ENCODE measurements around the gene GAPVD1.
A peak's percentile ranks its signal among the peaks of the same experiment; 100 is the strongest.

The GAPVD1 gene

DNA sequence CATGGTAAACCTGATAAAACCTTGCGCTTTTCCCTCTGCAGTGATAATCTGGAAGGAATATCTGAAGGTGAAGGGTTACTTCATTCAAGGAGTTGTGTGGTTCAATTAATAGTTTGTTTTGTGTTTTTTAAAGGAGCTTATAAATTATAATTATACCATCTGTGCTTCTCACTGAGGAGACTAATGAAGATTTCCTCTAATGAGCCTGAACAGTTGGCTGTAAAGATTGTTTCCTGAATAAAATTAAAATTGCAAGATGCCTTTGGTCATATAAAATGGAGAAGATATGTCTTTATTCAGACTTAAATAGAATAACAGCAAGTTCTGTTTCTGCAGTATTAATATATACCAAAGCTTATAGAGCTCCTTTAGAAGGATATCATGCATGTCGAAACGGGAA lies 59.9 kb downstream of the GAPVD1 start:
- DNase-seq: no peak

DNA sequence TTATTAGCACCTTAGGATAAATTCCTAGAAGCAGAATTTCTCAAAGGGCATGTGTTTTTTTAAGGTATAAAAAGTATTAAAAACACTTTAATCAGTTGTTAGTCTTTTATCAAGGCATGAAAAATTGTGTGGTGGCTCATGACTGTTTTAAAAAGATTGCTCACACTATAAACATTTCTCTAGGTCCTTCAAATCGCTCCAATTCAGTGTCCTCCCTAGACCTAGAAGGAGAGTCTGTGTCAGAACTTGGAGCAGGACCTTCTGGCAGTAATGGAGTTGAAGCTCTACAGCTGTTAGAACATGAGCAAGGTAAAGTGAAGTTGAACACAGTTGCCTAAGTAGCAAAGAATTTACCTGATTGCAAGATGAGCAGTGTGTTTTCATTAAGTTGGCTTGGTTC lies 62.0 kb downstream of the GAPVD1 start:
- no peak for DNase-seq

DNA sequence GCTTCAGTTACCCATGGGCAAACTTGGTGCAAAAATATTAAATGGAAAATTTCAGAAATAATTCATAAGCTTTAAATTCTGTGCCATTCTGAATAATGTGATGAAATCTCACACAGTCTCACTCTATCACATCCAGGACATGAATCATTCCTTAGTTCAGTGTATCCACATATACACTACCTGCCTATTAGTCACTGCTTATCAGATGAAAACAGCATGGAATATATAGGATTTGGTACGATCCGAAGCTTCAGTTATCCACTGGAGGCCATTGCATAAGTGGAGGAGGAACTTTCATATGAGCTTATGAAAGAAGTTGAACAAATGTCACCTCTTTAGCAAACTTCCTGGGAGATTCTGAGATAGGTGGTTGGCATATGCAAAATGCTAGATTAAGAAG lies 64.2 kb downstream of the GAPVD1 start:
- no peak for DNase-seq

DNA sequence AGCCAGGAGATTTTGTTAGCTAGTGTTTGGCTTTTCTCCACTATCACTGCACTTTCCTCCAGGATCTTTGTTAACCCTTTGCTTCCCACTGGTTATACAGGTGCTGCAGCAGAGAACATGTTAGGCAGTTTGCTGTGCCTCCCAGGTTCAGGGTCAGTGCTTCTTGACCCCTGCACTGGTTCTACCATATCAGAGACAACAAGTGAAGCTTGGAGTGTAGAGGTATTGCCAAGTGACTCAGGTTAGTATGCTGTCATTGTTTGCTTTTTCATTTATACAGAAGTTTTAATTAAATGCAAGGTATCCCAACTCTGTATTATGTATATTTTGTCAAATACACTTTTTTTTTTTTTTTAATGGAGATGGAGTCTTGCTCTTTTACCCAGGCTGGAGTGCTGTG lies 68.4 kb downstream of the GAPVD1 start:
- DNase-seq: no peak

DNA sequence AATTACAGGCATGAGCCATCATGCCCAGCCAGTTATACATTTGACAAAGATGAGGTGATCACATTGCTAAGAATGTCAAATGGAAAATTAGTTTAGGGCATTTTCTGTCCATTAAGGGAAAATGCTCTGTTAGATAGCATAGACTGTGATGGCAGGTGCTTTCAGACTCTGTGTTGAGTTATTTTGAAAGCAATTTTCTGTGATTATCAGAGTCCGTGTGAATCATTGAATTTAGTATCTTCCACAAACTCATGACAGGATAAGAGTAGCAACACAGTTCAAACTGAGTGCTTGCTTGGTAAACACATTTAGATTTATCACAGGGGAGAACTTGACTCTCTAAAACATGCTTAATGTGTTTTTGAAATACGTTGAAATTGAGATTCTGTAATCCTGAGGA lies 69.0 kb downstream of the GAPVD1 start:
- peak; percentile 48 for DNase-seq

DNA sequence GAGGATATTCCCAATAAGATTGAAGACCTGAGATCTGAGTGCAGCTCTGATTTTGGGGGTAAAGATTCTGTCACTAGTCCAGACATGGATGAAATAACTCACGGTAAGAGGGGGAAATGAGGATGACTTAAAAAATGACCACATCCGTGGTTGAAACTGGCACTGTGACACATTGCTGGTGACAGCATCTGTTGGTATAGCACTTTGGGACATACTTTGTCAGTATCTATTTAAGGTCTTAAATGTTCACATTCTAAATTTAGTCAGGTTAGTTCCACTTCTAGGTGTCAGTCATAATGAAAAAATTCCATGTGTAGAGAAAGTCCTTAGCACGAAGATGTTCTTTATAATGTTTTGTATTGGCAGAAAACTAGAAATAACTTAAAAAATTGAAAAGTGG lies 70.9 kb downstream of the GAPVD1 start:
- DNase-seq: peak; percentile 87

DNA sequence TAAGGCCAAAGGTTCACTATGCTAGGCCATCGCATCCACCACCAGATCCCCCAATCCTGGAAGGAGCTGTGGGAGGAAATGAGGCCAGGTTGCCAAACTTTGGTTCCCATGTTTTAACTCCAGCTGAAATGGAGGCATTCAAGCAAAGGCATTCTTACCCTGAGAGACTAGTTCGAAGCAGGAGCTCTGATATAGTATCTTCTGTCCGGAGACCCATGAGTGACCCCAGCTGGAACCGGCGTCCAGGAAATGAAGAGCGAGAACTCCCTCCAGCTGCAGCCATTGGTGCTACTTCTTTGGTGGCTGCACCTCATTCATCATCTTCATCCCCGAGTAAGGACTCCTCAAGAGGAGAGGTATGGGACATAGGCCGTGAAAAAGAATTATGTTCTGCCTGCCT lies 75.6 kb downstream of the GAPVD1 start:
- DNase-seq: no peak

DNA sequence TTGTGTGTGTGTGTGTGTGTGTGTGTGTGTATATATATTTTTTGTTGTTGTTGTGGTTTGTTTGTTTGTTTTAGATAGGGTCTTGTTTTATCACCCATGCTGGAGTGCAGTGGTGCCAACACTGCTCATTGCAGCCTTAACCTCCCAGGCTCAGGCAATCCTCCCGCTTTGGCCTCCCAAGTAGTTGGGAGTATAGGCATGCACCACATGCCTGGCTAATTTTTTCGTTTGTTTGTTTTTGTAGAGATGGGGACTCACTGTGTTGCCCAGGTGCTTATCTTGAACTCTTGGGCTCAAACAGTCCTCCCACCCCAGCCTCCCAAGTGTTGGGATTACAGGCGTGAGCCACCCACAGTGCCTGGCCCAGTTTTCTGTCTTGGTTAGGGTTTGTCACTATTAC lies 77.3 kb downstream of the GAPVD1 start:
- no peak for DNase-seq

DNA sequence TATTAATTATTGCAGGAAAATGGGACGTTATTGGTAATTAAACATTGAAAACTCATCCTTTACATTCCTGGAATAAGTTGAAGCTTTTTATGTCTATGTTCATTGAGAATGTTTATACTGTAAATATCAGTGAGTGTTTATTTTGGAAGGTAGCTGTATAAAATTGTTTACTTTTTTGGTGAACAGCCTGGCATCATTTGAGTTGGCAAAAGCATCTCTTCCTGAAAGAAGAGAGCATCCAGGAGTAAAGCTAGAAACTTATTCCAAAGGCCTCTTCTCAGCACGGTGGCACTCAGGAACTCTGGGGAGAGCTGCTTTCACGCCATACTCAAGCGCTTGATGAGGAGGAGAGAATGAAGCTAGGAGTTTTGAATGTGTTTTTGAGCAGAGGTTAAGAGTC lies 79.9 kb downstream of the GAPVD1 start:
- DNase-seq: no peak

DNA sequence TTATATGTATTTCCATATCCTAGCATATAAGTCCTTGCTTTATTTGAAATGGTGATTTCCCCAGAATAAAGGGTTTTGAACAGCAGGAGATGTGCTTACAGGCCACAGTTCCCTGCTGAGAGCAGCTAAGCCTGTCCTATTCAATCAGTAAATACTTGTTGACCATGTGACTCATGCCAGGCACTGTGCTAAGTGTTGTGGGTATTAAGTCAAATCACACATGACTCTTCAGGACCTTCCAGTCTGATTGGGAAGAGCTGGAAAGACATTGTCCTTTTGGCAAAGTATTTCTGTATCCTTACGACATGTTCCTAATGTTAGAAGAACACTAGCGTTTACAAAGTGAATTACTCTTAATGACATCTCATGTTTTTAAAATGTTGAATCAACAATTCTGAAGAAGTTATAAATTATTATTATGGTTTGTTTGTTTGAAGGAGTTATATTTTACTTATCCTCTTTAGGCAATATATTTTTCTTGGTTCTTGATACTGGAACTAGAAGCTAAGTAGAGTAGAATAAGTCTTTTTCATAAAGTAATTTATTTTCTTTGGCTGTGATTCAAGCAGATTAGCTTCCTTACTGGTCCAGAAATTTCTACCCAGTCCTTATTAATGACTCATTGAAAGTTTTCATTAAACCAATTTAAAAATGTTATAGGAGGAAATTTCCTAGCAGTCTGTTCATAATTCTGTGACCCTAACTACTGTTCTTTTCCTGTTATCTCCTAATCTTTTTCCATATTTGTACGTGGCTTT lies 82.1 kb downstream of the GAPVD1 start:
- DNase-seq: no peak

DNA sequence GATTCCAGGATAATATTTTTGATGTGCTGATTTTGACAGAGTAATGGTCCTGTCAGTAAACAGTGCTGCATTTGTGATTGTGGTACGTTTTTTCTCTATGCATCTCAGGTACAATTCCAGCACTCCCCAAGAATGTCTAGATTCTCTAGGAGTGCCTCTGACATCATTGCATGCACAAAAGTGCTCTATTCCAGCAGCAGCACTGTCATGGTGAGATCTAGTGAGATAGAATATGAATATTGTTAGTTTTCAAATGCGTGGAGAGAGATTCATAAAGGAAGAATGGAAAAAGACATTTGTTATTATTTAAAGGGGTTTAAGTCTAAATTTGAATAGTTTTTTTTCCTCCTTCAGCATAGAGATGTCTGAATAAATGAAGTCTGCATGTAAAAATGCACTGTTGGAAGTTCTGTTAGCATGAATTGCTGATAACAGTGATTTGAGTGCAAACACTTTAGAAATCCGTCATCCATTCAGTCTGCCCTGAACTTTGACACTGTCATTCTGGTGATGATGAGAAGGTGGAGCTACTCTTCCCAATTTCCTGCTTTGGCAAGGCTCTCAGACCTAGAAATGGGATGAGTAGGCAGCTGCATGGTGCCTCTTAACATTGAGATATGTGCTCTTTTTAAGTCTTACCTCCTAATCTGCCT lies 84.6 kb downstream of the GAPVD1 start:
- DNase-seq: no peak

DNA sequence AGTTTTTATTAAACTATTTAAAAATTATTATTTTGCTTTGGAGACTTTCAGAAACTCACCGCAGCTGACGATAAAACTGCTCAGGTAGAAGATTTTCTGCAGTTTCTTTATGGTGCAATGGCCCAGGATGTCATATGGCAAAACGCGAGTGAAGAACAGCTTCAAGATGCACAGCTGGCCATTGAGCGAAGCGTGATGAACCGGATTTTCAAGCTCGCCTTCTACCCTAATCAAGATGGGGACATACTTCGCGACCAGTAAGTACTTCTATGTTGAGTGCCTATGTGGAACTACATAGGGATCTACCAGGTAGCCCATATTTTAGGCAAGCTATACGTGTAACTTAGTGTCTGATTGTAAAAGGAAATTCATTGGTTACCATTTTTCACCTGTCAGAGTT lies 94.0 kb downstream of the GAPVD1 start:
- DNase-seq: no peak

DNA sequence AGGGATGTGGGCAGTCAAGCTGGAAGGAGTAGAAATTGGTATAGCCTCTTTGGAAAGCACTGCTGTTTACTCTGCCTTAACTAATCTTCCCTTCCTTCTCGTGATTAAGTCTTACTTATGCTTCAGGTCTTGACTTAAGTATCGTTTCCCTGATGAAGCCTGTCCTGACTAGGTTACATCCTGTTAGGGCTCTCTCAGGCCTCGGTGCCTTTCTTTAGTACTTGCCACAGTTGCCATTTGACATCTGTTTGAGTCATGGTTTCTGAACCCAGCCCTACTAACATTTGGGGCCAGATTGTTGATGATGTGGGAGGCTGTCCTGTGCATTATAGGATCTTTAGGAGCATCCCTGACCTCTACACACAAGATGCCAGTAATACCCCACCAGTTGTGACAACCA lies 94.4 kb downstream of the GAPVD1 start:
- DNase-seq: peak; percentile 29

DNA sequence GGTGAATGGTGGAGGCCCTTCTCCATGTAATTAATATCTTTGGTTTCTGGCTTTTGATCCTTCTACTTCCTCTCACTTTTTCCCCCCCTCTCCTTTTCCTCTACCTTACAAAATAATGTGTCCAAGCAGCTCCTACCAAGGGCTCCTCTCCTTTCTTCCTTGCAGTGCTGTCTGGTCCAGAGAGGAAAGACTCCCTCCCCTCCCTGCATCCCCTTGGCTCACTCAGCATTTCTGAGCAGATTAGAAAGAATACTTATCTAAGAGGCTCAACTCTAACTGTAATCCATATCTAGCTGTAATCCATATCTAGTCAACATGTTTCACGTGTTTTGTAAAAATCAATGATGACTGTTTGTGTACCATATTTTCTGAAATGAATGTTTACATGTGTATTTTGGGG lies 97.4 kb downstream of the GAPVD1 start:
- DNase-seq: no peak

DNA sequence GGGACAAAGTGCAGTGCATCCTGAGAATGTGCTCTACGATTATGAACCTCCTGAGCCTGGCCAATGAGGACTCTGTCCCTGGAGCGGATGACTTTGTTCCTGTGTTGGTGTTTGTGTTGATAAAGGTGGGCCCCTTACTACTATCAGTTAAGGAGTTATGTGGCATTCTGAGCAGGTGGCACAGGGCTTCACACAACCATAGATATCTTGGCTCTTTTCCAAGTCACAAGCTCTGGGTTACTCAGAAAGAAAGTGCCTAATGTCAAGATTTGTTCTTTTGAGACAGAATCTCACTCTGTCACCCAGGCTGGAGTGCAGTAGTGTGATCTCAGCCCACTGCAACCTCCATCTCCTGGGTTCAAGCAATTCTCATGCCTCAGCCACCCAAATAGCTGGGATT lies 99.0 kb downstream of the GAPVD1 start:
- peak; percentile 45 for DNase-seq

DNA sequence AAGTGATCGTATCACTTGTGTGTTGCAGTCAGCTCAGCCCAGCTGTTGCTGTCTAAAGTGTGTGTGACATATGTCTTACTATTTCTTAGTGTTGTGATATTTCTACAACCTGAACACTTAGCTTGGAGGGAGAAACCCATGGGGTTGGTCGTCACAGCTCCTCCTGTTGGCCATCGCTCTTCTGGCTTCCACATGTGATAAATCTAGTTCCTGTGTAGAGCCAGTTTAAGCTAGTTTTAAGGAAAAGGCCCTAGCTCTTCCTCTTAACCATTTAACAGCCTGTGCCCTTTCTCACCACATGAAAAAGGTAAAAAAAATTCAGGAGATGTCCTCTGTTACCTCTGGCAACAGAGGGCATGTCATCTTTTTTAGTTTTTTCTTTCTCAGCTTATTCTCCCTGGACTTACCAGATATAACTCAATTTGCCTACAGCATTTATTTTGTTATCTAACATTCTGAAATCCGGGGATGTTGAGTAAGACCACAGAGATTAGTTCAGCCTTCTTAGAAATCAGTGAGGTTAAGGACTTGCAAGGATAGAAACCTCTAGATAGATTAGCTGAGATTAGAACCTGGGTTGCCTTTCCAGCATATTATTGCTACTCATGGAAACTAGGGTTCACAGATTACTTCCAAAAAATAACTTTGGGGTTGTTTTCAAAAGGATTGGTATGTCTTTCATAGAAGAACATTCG lies 100.4 kb downstream of the GAPVD1 start:
- DNase-seq: peak; percentile 16

DNA sequence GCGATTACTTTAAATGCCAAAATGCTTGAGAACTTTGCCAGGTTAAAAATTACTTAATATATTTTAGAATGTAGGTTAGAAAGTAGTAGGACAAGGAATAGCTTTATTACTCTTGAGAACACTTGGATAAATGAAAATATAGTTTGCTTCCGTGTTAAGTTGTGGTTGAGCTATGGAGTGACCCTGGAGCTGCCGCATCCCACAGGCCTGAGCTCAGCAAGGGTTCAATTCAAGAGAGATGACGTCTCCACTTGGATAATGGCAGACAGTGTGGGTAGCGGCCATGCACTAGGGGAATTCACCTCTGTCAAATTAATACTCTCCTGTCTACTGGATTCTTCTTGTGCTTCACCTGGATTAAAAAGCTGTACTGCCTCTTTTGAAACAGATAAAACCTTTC lies 105.0 kb downstream of the GAPVD1 start:
- DNase-seq: no peak

DNA sequence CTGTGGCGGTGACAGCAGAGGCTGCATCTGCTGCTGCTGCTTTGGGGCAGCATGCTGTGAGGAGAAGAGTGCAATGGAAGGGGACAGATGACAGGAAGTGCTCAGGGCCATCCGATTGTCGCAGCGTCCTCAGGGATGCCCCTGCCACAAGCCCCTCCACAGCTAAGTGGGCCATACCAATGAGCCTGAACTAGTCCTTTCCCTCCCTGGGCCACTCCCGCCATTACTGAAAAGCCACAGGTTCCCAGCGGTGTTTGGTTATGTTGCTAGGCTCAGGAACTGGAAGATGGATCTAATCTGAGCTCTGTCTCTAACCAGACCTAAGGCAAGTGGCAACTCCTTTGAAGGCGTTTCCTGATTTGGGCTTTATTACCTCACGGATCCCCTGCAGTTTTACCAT lies 109.2 kb downstream of the GAPVD1 start:
- no peak for DNase-seq

DNA sequence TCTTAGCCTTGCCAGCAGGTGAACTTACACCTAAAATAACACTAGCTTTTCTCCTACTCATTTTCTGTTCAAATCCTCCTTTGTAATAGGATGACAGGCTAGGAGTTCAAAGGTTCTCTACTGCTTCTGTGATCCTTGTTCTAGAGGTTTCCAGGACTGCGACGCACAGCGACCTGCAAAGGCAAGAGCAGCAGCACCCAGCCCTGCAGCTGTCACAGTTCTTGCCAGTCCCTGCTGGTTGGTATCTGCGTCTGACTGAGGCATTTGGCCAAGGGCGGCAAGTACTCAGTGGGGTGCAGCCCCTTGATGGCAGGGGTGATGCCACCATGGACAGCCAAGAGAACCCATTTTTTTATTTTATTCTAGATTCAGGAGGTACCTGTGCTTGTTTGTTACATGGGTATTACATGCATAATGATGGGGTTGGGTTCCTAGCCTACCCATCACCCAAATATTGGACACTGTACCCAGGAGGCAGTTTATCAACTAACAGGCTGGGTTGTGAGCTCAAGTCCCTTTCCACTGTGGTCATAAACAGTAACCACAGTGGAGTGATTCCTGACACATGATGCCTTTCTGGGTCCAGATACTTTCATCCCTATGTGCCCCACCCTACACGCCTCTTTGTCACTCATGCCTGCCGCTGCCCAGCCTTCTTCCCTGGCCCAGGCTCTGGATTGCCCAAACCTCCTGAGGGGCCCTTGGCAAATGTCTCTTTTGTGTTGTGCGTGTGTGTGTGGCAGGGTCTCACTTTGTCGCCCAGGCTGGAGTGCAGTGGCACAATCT lies 111.0 kb downstream of the GAPVD1 start:
- DNase-seq: no peak

DNA sequence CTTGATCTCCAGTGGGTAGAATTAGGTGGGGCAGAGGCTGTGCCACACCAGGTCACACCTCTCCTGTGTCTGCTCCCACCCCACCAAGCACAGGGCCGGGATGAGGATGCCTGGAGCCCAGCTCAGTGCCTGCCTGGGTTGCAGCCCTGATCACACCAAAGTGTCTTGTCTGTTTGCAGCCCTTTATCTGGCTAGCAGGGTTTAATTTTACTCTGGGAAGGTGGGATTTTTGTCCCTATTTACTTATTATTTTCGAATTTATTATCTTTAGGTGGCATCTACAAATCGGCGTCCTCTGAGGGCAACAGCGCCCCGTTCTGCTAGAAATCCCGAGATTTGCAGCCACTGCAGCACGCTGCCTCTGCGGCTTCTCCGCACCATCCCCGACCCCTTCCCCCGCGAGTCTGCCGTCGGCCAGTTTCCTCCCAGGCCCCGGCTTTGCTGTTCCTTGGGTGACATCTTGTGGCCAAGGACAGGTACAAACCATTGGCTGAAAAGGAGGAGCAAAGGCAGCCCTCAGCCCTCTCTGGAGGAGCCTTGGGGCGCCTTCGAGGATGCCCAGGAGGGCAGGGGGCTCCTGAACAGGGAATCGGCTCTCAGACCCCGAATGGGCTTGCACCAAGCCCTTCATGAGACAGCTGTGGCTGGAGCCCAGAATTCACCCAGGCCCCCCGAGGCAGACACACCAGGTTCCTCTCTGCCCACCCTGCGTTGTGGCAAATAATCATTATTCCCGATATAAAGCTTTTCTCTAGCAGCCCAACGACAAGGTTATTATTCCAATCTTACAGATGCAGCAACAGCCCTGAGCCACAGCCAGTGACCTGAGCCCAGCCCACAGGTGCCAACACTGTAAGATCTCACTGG lies 113.0 kb downstream of the GAPVD1 start:
- peak; percentile 84 for DNase-seq

DNA sequence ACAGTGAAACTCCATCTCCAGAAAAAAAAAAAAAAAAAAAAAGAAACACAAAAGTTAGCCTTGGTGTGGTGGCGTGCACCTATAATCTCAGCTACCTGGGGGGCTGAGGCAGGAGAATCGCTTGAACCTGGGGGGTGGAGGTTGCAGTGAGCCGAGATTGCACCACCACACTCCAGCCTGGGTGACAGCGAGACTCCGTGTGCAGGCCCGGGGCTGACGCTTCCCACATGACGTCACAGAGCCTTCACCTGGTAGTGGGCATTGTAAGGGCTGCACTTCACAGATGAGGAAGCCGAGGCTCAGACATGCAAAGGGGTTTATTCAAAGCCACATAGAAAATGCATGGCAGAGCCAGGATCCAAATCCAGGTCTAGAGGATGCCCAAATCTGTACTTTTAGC lies 114.2 kb downstream of the GAPVD1 start:
- no peak for DNase-seq

Measured in activated CD4-positive, alpha-beta T cell treated with anti-CD3 and anti-CD28 coated beads, Interleukin-10, Interleukin-2, amounts not matched to agents 100 ng/mL and 50 ng/mL, durations not matched to agents 16 hours and 8 hours (primary cell).